ENCODE measurements around the gene ABI3BP. TPM values are rescaled to one million over a fixed set of nuclear protein-coding genes. Genes with fewer than 3 reads are reported as not detected.

ABI3BP gene
- polyA plus RNA-seq, 3 donors, result not detected

- Histone ChIP-seq H3K36me3 (replicated peaks in 1 of 2; ENCODE audit: control insufficient read depth in 1 of 2, insufficient read depth in 2 of 2, low read length in 2 of 2) (peaks cover 86 to 99% of the 10 kb centered on the region in 2 donors), H3K79me2 (ENCODE audit: insufficient read depth, low read length) (no peaks in the 10 kb centered on the region), H3K27me3 (ENCODE audit: control insufficient read depth in 2 of 2, insufficient read depth in 2 of 2, low read length in 2 of 2) (no peaks in the 10 kb centered on the region), H3K9ac (ENCODE audit: insufficient read depth, low read length, poor library complexity, severe bottlenecking) (no peak overlapping the region), H3K4me2 (replicated peaks; ENCODE audit: extremely low read depth, low read length, poor library complexity, severe bottlenecking) (no peak overlapping the region), H4K20me1 (ENCODE audit: insufficient read depth, low read length) (no peaks in the 10 kb centered on the region), H3K27ac (ENCODE audit: low read depth in 1 of 2, low read length in 2 of 2) (no peak overlapping the region), H3K4me1 (ENCODE audit: control insufficient read depth in 1 of 2, insufficient read depth in 2 of 2, low read length in 2 of 2) (no peaks in the 10 kb centered on the region), H2AFZ (ENCODE audit: insufficient read depth, low read depth, low read length, poor library complexity, severe bottlenecking) (no peak overlapping the region), H3K4me3 (replicated peaks in 1 of 3; ENCODE audit: low read depth in 2 of 3, low read length in 3 of 3) (no peak overlapping the region), H3K9me3 (replicated peaks in 1 of 2; ENCODE audit: control insufficient read depth in 1 of 2, insufficient read depth in 1 of 2, low read length in 2 of 2) (no peaks in the 10 kb centered on the region)
- WGBS (ENCODE audit: insufficient coverage), result 95% methylated on average over 3 of the region's 3 CpGs
- peaks cover 74 to 78% of the 10 kb centered on the region in 2 donors for H3K36me3 Mint-ChIP-seq
- H3K4me1 Mint-ChIP-seq, result no peaks in the 10 kb centered on the region
- intact Hi-C loops (cut with micrococcal nuclease), result no loop called here
- H3K4me3 Mint-ChIP-seq, result no peak overlapping the region
- no peaks in the 10 kb centered on the region for H3K27me3 Mint-ChIP-seq (ENCODE audit: low read depth in 3 of 3)
- no peak for DNase-seq
- H3K27ac Mint-ChIP-seq, result peak overlapping the region in 1 of 7 donors; percentile 50
- H3K9me3 Mint-ChIP-seq, result no peaks in the 10 kb centered on the region
- TF ChIP-seq CTCF (IDR thresholded peaks at IDR 0.05), result no peak
Measured at GRCh38 chr3:100746092-100746491, 247.1 kb downstream of the ABI3BP start.

GRCh38 chr3:100745617-100746016, 247.6 kb downstream of the ABI3BP start:
- no peaks in the 10 kb centered on the region for H3K27me3 Mint-ChIP-seq (ENCODE audit: low read depth in 3 of 3)

More at GRCh38 chr3:100745617-100746016, 247.6 kb downstream of the ABI3BP start:
- Histone ChIP-seq H3K4me1 (ENCODE audit: control insufficient read depth in 1 of 2, insufficient read depth in 2 of 2, low read length in 2 of 2) (no peaks in the 10 kb centered on the region), H3K4me3 (replicated peaks in 1 of 3; ENCODE audit: low read depth in 2 of 3, low read length in 3 of 3) (no peak overlapping the region), H3K79me2 (ENCODE audit: insufficient read depth, low read length) (no peaks in the 10 kb centered on the region), H3K27ac (ENCODE audit: low read depth in 1 of 2, low read length in 2 of 2) (no peak overlapping the region), H3K9ac (ENCODE audit: insufficient read depth, low read length, poor library complexity, severe bottlenecking) (no peak overlapping the region), H3K9me3 (replicated peaks in 1 of 2; ENCODE audit: control insufficient read depth in 1 of 2, insufficient read depth in 1 of 2, low read length in 2 of 2) (no peaks in the 10 kb centered on the region), H4K20me1 (ENCODE audit: insufficient read depth, low read length) (no peaks in the 10 kb centered on the region), H2AFZ (ENCODE audit: insufficient read depth, low read depth, low read length, poor library complexity, severe bottlenecking) (no peak overlapping the region), H3K4me2 (replicated peaks; ENCODE audit: extremely low read depth, low read length, poor library complexity, severe bottlenecking) (no peak overlapping the region), H3K27me3 (ENCODE audit: control insufficient read depth in 2 of 2, insufficient read depth in 2 of 2, low read length in 2 of 2) (no peaks in the 10 kb centered on the region), H3K36me3 (replicated peaks in 1 of 2; ENCODE audit: control insufficient read depth in 1 of 2, insufficient read depth in 2 of 2, low read length in 2 of 2) (peaks cover 88 to 99% of the 10 kb centered on the region in 2 donors)
- intact Hi-C loops (cut with micrococcal nuclease), result no loop called here
- no peak for DNase-seq
- H3K4me3 Mint-ChIP-seq, result no peak overlapping the region
- H3K27ac Mint-ChIP-seq, result no peak overlapping the region
- peaks cover 74 to 76% of the 10 kb centered on the region in 2 donors for H3K36me3 Mint-ChIP-seq
- H3K9me3 Mint-ChIP-seq, result no peaks in the 10 kb centered on the region
- no peaks in the 10 kb centered on the region for H3K4me1 Mint-ChIP-seq
- no peak for TF ChIP-seq CTCF (IDR thresholded peaks at IDR 0.05)

Data from CD14-positive monocyte (primary cell).